H9 (cell line): Measurements from ENCODE around the gene ADGRD1. TPM values are rescaled to one million over a fixed set of nuclear protein-coding genes. Genes with fewer than 3 reads are reported as not detected.

Source experiments
- DNase-seq: peaks from one replicate; pipeline ENCODE4 v3.0.0-alpha.2; 2017
- H2AFZ ChIP-seq: one replicate; pipeline ENCODE4 v1.6.1; 2013; ENCODE audit warnings: mild to moderate bottlenecking, low read length, control low read depth, moderate library complexity
- H2AK5ac ChIP-seq: 2 replicates; pipeline ENCODE4 v1.6.1; 2013; ENCODE audit warnings: low read length, control low read depth, mixed read lengths; ENCODE audit not compliant: insufficient read length
- H2BK120ac ChIP-seq: one replicate; pipeline ENCODE4 v1.6.1; 2013; ENCODE audit warnings: low read depth, mild to moderate bottlenecking, low read length, control low read depth, inconsistent platforms; ENCODE audit not compliant: poor library complexity, severe bottlenecking
- H2BK12ac ChIP-seq: 2 replicates; pipeline ENCODE4 v1.6.1; 2013; ENCODE audit warnings: low read length, control low read depth, mixed read lengths, low read depth; ENCODE audit not compliant: insufficient read length
- H2BK15ac ChIP-seq: 2 replicates; pipeline ENCODE4 v1.6.1; 2013; ENCODE audit warnings: low read depth, low read length, control low read depth
- H2BK20ac ChIP-seq: one replicate; pipeline ENCODE4 v1.6.1; 2013; ENCODE audit warnings: low read depth, mild to moderate bottlenecking, low read length, control low read depth, inconsistent platforms; ENCODE audit not compliant: poor library complexity, severe bottlenecking
- H2BK5ac ChIP-seq: 2 replicates; pipeline ENCODE4 v1.6.1; 2013; ENCODE audit warnings: low read length, control low read depth, mixed read lengths; ENCODE audit not compliant: insufficient read length
- H3K14ac ChIP-seq: 2 replicates; pipeline ENCODE4 v1.6.1; 2013; ENCODE audit warnings: low read length, control low read depth; ENCODE audit not compliant: insufficient read depth
- H3K18ac ChIP-seq: 2 replicates; pipeline ENCODE4 v1.6.1; 2013; ENCODE audit warnings: low read depth, mild to moderate bottlenecking, mixed read lengths, low read length, control low read depth; ENCODE audit not compliant: insufficient read length
- H3K23ac ChIP-seq: 2 replicates; pipeline ENCODE4 v1.6.1; 2013; ENCODE audit warnings: low read length, control low read depth, mixed read lengths, low read depth; ENCODE audit not compliant: insufficient read length
- H3K23me2 ChIP-seq: 2 replicates; pipeline ENCODE4 v1.6.1; 2013; ENCODE audit warnings: low read depth, mild to moderate bottlenecking, mixed read lengths, low read length, control low read depth; ENCODE audit not compliant: insufficient read length, poor library complexity, severe bottlenecking
- H3K27ac ChIP-seq: 2 replicates; pipeline ENCODE4 v1.5.1; 2013; ENCODE audit warnings: low read length, control low read depth, mixed read lengths, low read depth; ENCODE audit not compliant: insufficient read length
- H3K27me3 ChIP-seq: 2 replicates; pipeline ENCODE4 v1.6.1; 2013; ENCODE audit warnings: low read length, control low read depth, inconsistent platforms; ENCODE audit not compliant: insufficient read depth
- H3K4ac ChIP-seq: 2 replicates; pipeline ENCODE4 v1.6.1; 2013; ENCODE audit warnings: low read depth, mild to moderate bottlenecking, control low read depth, inconsistent platforms, low read length, moderate library complexity
- H3K4me1 ChIP-seq: 2 replicates; pipeline ENCODE4 v1.6.1; 2013; ENCODE audit warnings: low read length, control low read depth, inconsistent platforms; ENCODE audit not compliant: insufficient read depth
- H3K4me2 ChIP-seq: 2 replicates; pipeline ENCODE4 v1.6.1; 2013; ENCODE audit warnings: low read length, control low read depth, mixed read lengths; ENCODE audit not compliant: insufficient read length, insufficient read depth
- H3K56ac ChIP-seq: 2 replicates; pipeline ENCODE4 v1.6.1; 2013; ENCODE audit warnings: low read depth, mild to moderate bottlenecking, mixed read lengths, low read length, control low read depth; ENCODE audit not compliant: insufficient read length
- H3K79me1 ChIP-seq: 2 replicates; pipeline ENCODE4 v1.6.1; 2013; ENCODE audit warnings: low read depth, mild to moderate bottlenecking, moderate library complexity, low read length, control low read depth, inconsistent platforms; ENCODE audit not compliant: insufficient read depth, poor library complexity, severe bottlenecking
- H3K79me2 ChIP-seq: 2 replicates; pipeline ENCODE4 v1.6.1; 2013; ENCODE audit warnings: low read length, control low read depth, inconsistent platforms; ENCODE audit not compliant: insufficient read depth
- H3K9ac ChIP-seq: 2 replicates; pipeline ENCODE4 v1.6.1; 2013; ENCODE audit warnings: low read length, control low read depth, mixed read lengths; ENCODE audit not compliant: insufficient read length; ENCODE audit errors: extremely low read depth
- H3K9me3 ChIP-seq: one replicate; pipeline ENCODE4 v1.6.1; 2013; ENCODE audit warnings: low read depth, low read length, inconsistent platforms; ENCODE audit not compliant: control insufficient read depth
- H3T11ph ChIP-seq: one replicate; pipeline ENCODE4 v1.6.1; 2013; ENCODE audit warnings: mild to moderate bottlenecking, low read length, control low read depth, inconsistent platforms
- H4K20me1 ChIP-seq: one replicate; pipeline ENCODE4 v1.6.1; 2013; ENCODE audit not compliant: control insufficient read depth, insufficient read length, insufficient read depth
- H4K5ac ChIP-seq: 2 replicates; pipeline ENCODE4 v1.6.1; 2013; ENCODE audit warnings: low read depth, mild to moderate bottlenecking, mixed read lengths, low read length, control low read depth; ENCODE audit not compliant: insufficient read length
- H4K8ac ChIP-seq: replicated peaks from 2 replicates; pipeline ENCODE4 v1.6.1; 2013; ENCODE audit warnings: low read length, control low read depth, mixed read lengths, low read depth; ENCODE audit not compliant: insufficient read length
- H4K91ac ChIP-seq: 2 replicates; pipeline ENCODE4 v1.6.1; 2013; ENCODE audit warnings: low read depth, mild to moderate bottlenecking, moderate library complexity, mixed read lengths, low read length, control low read depth; ENCODE audit not compliant: insufficient read length
- H3K27ac Mint-ChIP-seq, 3 experiments: 2 replicates in 2 of 3; 3 replicates in 1 of 3; pipeline ENCODE4 v1.8.0; 2020 to 2021; ENCODE audit warnings: mixed read lengths in 3 of 3, mild to moderate bottlenecking in 1 of 3, moderate library complexity in 1 of 3
- H3K27me3 Mint-ChIP-seq: 2 replicates; pipeline ENCODE4 v1.8.0; 2021; ENCODE audit warnings: low read depth, mild to moderate bottlenecking, moderate library complexity, mixed read lengths
- H3K36me3 Mint-ChIP-seq, 3 experiments: 2 replicates in 2 of 3; 3 replicates in 1 of 3; pipeline ENCODE4 v1.8.0; 2020 to 2021; ENCODE audit warnings: low read depth in 3 of 3, mixed read lengths in 3 of 3; ENCODE audit not compliant: insufficient read depth in 1 of 3
- H3K4me1 Mint-ChIP-seq, 2 experiments: 2 replicates each; pipeline ENCODE4 v1.8.0; 2020; ENCODE audit warnings: mixed read lengths in 2 of 2
- H3K4me3 Mint-ChIP-seq, 2 experiments: 2 replicates in 1 of 2; 3 replicates in 1 of 2; pipeline ENCODE4 v1.8.0; 2020 to 2021; ENCODE audit warnings: mild to moderate bottlenecking in 2 of 2, mixed read lengths in 2 of 2, moderate library complexity in 1 of 2
- H3K9me3 Mint-ChIP-seq, 2 experiments: 2 replicates in 1 of 2; 3 replicates in 1 of 2; pipeline ENCODE4 v1.8.0; 2020; ENCODE audit warnings: mild to moderate bottlenecking in 2 of 2, mixed read lengths in 2 of 2, moderate library complexity in 1 of 2
- CTCF ChIP-seq: fragments of 200-600 bp; sonication (generic); conservative IDR thresholded peaks from 3 replicates; pipeline ENCODE4 v1.8.0; 2021; ENCODE audit warnings: antibody characterized with exemption, mild to moderate bottlenecking
- WGBS: extraction: QIAGEN DNeasy Blood & Tissue Kit; methylation state at CpG from one replicate; pipeline ENCODE4 v1.1.7; 2013; ENCODE audit warnings: missing lambda C conversion rate, low lambda C conversion rate, mixed read lengths; ENCODE audit not compliant: insufficient read length; ENCODE audit errors: extremely low coverage; 5-methylcytosine and 5-hydroxymethylcytosine counted together
- total RNA-seq: library from RNA; stranded (reverse); gene quantifications from 2 replicates; pipeline ENCODE4 v1.2.1, GENCODE V29; 2021

The ADGRD1 gene
- total RNA-seq, 1 experiment from 2014 or later: 0.52 TPM

- Mint-ChIP-seq H3K4me1 (0 out of 4 replicates have a peak, but pooled peaks cover 0 to 6% of the 10 kb centered on the region in 2 experiments), H3K36me3 (no peaks in the 10 kb centered on the region; a peak in 2 of 7 replicates), H3K4me3 (no peak overlapping the region), H3K9me3 (peaks cover 4 to 11% of the 10 kb centered on the region in 2 experiments; a peak in 3 of 5 replicates), H3K27me3 (peaks cover 5% of the 10 kb centered on the region), H3K27ac (no peak overlapping the region)
- Histone ChIP-seq H4K5ac (no peak overlapping the region), H2BK12ac (no peak overlapping the region), H3K9ac (no peak overlapping the region), H4K8ac (no peak overlapping the region), H4K91ac (no peak overlapping the region), H3K4me2 (no peak overlapping the region), H3K23ac (no peak overlapping the region), H3K27me3 (no peaks in the 10 kb centered on the region), H2BK15ac (no peak overlapping the region), H2AFZ (no peak overlapping the region), H3K18ac (no peak overlapping the region), H3K4me1 (no peaks in the 10 kb centered on the region; the same call in 1 of the 2 replicates), H2BK20ac (no peak overlapping the region), H3K56ac (no peak overlapping the region), H3K9me3 (no peaks in the 10 kb centered on the region), H4K20me1 (no peaks in the 10 kb centered on the region), H3K79me1 (no peaks in the 10 kb centered on the region), H3K23me2 (no peaks in the 10 kb centered on the region), H3K27ac (no peak overlapping the region), H3K79me2 (no peaks in the 10 kb centered on the region), H2BK5ac (no peak overlapping the region), H2AK5ac (no peak overlapping the region), H3K14ac (no peak overlapping the region), H2BK120ac (no peak overlapping the region), H3K4ac (no peak overlapping the region), H3T11ph (no peak overlapping the region)
- DNase-seq: peak; percentile 17
- no peak for TF ChIP-seq CTCF
- WGBS: no CpG with 5 or more reads among the region's 3 CpGs
Measured at GRCh38 chr12:131072451-131073230, 118.9 kb downstream of the ADGRD1 start.
